ENCODE results near the gene PRSS38.

Gene PRSS38

DNA sequence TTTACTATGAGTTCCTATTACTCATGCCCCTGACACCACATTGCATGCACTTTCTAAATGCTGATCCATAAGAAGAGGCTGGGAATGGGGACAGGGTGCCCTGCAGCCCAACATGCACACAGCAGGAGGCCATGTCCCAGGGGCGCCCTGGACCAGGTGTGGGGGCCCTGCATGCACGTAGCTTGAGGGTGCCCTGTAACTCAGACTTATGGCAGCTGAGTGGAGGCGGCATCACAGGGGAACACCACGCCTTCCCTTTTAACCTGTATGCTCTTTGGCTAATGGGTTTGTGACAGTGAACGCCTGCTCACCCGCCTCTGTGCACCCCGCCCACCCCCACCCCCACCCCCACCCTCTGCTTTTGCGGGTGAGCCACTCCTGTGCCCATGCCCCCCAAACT lies 44.1 kb upstream of the PRSS38 start:
- peaks cover 16 to 42% of the 10 kb centered on the region in 2 donors for H3K36me3 ChIP-seq (ENCODE audit: control insufficient read depth in 2 of 2, insufficient read depth in 2 of 2, low read length in 2 of 2)
- H3K9ac ChIP-seq (ENCODE audit: low read depth in 1 of 2, low read length in 2 of 2): no peak overlapping the region
- H3K4me3 ChIP-seq (ENCODE audit: low read length in 2 of 2): no peak overlapping the region

DNA sequence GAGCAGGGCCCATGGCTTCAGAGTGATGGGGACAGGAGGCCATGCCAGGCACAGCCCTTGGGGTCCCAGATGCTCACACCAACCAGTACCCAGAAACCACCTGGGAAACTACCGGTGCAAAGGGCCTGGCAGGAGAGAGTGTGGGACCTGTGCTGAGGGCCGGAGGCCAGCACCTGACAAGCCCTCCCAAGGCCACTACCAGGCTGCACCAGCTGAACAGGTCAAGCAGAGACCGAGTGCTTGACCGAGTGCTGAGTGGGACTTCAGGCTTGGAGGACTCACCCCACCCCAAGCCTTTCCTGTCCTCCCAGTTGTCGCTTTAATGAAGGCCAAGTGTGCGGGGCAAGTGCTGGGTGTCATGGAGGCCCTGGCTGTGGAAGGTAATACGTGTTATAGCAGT lies 43.7 kb upstream of the PRSS38 start:
- no peaks in the 10 kb centered on the region for H3K9me3 ChIP-seq (ENCODE audit: control insufficient read depth in 2 of 2, low read length in 2 of 2)
- H3K9ac ChIP-seq (ENCODE audit: low read depth in 1 of 2, low read length in 2 of 2): no peak overlapping the region
- no peak overlapping the region for H3K27ac ChIP-seq (ENCODE audit: low read depth in 2 of 2, low read length in 2 of 2)
- H3K36me3 ChIP-seq (ENCODE audit: control insufficient read depth in 2 of 2, insufficient read depth in 2 of 2, low read length in 2 of 2): peaks cover 15 to 44% of the 10 kb centered on the region in 2 donors
- peaks cover 2 to 5% of the 10 kb centered on the region in 2 donors for H3K4me1 ChIP-seq (ENCODE audit: control insufficient read depth in 2 of 2, insufficient read depth in 2 of 2, low read length in 2 of 2)
- no peaks in the 10 kb centered on the region for H3K27me3 ChIP-seq (ENCODE audit: control insufficient read depth in 2 of 2, insufficient read depth in 2 of 2, low read length in 2 of 2)
- H3K4me3 ChIP-seq (ENCODE audit: low read length in 2 of 2): no peak overlapping the region

More for the DNA sequence above, 44.1 kb upstream of the PRSS38 start:
- H3K9me3 ChIP-seq (ENCODE audit: control insufficient read depth in 2 of 2, low read length in 2 of 2): no peaks in the 10 kb centered on the region
- H3K27me3 ChIP-seq (ENCODE audit: control insufficient read depth in 2 of 2, insufficient read depth in 2 of 2, low read length in 2 of 2): no peaks in the 10 kb centered on the region
- H3K27ac ChIP-seq (ENCODE audit: low read depth in 2 of 2, low read length in 2 of 2): no peak overlapping the region
- peaks cover 5 to 7% of the 10 kb centered on the region in 2 donors for H3K4me1 ChIP-seq (ENCODE audit: control insufficient read depth in 2 of 2, insufficient read depth in 2 of 2, low read length in 2 of 2)

DNA sequence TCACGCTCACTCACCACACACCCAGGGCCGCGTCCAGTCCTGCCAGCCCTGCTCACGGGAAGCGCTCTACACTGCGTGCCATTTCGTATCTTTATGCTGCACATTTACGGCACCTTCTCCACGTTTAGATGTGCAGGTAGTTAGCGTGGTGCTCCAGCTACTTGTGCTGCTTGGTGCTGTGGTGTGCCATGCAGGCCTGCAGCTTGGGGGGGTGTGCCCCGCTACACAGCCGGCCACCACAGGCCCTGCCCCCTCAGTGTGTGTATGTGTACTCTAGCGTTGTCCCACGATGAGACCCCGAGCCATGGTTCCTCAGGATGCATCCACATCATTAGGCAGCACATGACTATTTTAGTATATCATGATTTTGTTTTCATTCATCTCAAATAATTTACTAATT lies 41.9 kb upstream of the PRSS38 start:
- Histone ChIP-seq H3K9ac (ENCODE audit: low read depth in 1 of 2, low read length in 2 of 2) (no peak overlapping the region), H3K27me3 (ENCODE audit: control insufficient read depth in 2 of 2, insufficient read depth in 2 of 2, low read length in 2 of 2) (no peaks in the 10 kb centered on the region), H3K4me1 (ENCODE audit: control insufficient read depth in 2 of 2, insufficient read depth in 2 of 2, low read length in 2 of 2) (no peaks in the 10 kb centered on the region), H3K27ac (ENCODE audit: low read depth in 2 of 2, low read length in 2 of 2) (no peak overlapping the region), H3K36me3 (ENCODE audit: control insufficient read depth in 2 of 2, insufficient read depth in 2 of 2, low read length in 2 of 2) (peaks cover 0 to 29% of the 10 kb centered on the region in 2 donors), H3K9me3 (ENCODE audit: control insufficient read depth in 2 of 2, low read length in 2 of 2) (no peaks in the 10 kb centered on the region), H3K4me3 (ENCODE audit: low read length in 2 of 2) (no peak overlapping the region)

DNA sequence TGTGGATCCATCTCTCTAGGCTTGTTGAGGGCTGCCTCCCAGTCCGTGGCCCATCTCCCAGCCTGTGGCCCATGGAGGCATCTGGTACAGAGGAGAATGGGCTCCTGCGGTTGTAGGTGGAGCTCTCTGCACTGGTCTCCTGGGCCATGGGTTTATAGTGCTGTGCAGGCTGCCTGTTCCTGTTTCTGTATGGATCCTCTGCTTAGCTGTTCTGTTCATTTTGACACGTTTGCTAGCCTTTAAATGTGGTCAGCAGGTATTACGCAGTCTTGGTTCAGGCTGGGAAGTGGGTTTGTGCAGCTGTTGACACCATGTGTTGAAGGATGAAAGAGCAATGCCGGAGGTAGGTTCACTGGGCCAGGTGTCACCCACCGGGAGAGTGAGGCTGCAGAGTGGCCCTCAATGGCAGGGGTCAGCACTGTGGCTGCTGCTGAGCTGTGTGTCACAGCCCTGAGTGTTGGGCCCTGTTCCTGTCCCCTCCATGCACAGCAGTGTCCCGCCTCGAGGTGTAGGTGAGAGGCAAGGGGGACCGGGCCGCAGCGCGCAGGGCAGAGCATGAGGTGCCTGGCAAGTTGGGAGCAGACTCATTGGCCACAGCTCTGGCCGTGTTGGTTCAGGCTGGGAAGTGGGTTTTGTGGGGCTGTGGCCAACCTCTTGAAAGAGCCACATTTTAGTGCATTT lies 41.3 kb upstream of the PRSS38 start:
- H3K4me1 ChIP-seq (ENCODE audit: control insufficient read depth in 2 of 2, insufficient read depth in 2 of 2, low read length in 2 of 2): no peaks in the 10 kb centered on the region
- H3K4me3 ChIP-seq (ENCODE audit: low read length in 2 of 2): no peak overlapping the region
- H3K27ac ChIP-seq (ENCODE audit: low read depth in 2 of 2, low read length in 2 of 2): no peak overlapping the region
- H3K27me3 ChIP-seq (ENCODE audit: control insufficient read depth in 2 of 2, insufficient read depth in 2 of 2, low read length in 2 of 2): no peaks in the 10 kb centered on the region
- H3K9me3 ChIP-seq (ENCODE audit: control insufficient read depth in 2 of 2, low read length in 2 of 2): no peaks in the 10 kb centered on the region
- H3K9ac ChIP-seq (ENCODE audit: low read depth in 1 of 2, low read length in 2 of 2): no peak overlapping the region
- H3K36me3 ChIP-seq (ENCODE audit: control insufficient read depth in 2 of 2, insufficient read depth in 2 of 2, low read length in 2 of 2): peaks cover 0 to 25% of the 10 kb centered on the region in 2 donors

DNA sequence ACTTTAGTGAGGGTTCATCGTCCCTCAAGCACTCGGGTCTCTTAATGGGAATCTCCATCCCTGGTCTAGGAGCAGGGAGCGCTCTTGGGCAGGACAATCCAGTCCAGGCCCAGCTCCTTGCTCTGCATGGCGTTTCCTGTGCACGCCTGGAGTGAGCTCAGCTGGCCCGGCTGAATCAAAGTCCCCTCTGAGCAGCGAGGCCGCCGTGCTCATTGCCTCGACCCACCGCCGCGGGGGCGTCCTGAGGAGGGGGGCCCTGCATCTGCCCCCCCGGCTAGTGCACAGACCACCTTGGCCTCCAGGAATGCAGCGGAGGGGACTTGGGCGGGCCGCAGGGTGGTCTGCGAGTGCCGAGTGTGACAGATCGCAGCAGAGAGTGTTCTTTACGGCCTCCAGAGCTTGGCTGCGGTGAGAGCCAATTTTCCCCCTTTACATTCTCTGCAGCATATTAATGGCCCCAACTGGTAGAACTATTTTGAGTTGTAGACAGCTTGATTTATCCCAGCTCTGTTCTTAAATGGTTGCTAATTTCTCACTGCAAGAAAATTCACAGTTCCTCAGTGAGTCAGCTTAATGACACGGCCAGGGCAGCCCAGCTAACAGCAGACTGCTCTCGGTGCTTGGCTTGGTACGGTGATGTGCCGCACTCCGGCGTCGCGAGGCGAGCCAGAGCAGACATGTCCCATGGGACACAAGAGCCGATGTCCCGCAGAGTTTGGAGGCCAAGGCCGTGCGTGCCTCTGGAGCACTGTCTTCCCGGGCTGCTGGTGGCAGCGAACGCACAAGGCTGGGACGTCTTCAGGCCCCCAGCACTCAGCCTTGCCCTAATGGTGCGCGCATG lies 40.4 kb upstream of the PRSS38 start:
- H3K27me3 ChIP-seq (ENCODE audit: control insufficient read depth in 2 of 2, insufficient read depth in 2 of 2, low read length in 2 of 2): no peaks in the 10 kb centered on the region
- no peak overlapping the region for H3K4me3 ChIP-seq (ENCODE audit: low read length in 2 of 2)
- no peak overlapping the region for H3K9ac ChIP-seq (ENCODE audit: low read depth in 1 of 2, low read length in 2 of 2)
- no peaks in the 10 kb centered on the region for H3K4me1 ChIP-seq (ENCODE audit: control insufficient read depth in 2 of 2, insufficient read depth in 2 of 2, low read length in 2 of 2)
- H3K36me3 ChIP-seq (ENCODE audit: control insufficient read depth in 2 of 2, insufficient read depth in 2 of 2, low read length in 2 of 2): peaks cover 0 to 19% of the 10 kb centered on the region in 2 donors
- H3K9me3 ChIP-seq (ENCODE audit: control insufficient read depth in 2 of 2, low read length in 2 of 2): no peaks in the 10 kb centered on the region
- H3K27ac ChIP-seq (ENCODE audit: low read depth in 2 of 2, low read length in 2 of 2): no peak overlapping the region

DNA sequence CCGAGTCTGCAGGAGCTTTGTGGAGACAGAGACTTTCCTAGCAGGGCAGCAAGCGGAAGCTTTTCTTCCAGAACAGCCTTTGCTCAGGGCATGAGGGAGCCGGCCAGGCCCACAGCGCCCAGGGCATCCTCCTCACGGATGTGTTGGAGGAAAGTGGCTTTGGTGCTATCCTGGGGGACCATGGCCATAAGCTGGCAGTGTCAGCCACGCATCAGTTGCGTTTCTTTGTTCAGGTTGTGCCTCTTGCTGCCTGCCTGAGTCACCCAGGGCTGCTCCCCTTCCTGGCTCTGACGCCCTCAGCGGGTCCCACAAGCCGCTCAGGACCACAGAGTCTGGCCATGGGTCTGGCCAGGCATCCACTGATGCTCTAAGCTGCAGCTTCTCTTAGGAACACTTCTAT lies 39.6 kb upstream of the PRSS38 start:
- Histone ChIP-seq H3K4me3 (ENCODE audit: low read length in 2 of 2) (no peak overlapping the region), H3K9me3 (ENCODE audit: control insufficient read depth in 2 of 2, low read length in 2 of 2) (no peaks in the 10 kb centered on the region), H3K4me1 (ENCODE audit: control insufficient read depth in 2 of 2, insufficient read depth in 2 of 2, low read length in 2 of 2) (no peaks in the 10 kb centered on the region), H3K27ac (ENCODE audit: low read depth in 2 of 2, low read length in 2 of 2) (no peak overlapping the region), H3K9ac (ENCODE audit: low read depth in 1 of 2, low read length in 2 of 2) (no peak overlapping the region), H3K27me3 (ENCODE audit: control insufficient read depth in 2 of 2, insufficient read depth in 2 of 2, low read length in 2 of 2) (no peaks in the 10 kb centered on the region), H3K36me3 (ENCODE audit: control insufficient read depth in 2 of 2, insufficient read depth in 2 of 2, low read length in 2 of 2) (peaks cover 3 to 21% of the 10 kb centered on the region in 2 donors)

DNA sequence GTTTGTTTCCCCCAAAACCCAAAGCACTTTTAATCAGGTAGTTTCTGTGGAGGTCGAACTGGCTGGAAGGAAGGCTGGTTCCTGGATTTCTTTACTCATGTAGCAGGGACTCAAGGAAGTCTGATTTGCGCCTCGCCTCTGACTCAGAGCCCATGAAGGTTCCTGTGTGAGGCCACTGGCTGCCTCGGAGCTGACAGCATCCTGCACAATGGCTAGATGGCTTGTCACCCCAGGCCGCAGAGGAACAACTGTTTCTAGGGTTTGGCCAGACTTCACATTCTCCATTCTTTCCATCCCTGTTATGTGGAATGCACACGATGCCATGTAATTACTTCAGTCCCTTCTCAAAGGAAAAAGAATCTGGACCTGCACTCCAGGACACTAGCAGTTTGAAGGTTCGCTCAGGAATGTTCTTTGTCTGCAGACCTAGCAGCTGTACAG lies 39.1 kb upstream of the PRSS38 start:
- Histone ChIP-seq H3K9ac (ENCODE audit: low read depth in 1 of 2, low read length in 2 of 2) (no peak overlapping the region), H3K4me1 (ENCODE audit: control insufficient read depth in 2 of 2, insufficient read depth in 2 of 2, low read length in 2 of 2) (no peaks in the 10 kb centered on the region), H3K27ac (ENCODE audit: low read depth in 2 of 2, low read length in 2 of 2) (no peak overlapping the region), H3K36me3 (ENCODE audit: control insufficient read depth in 2 of 2, insufficient read depth in 2 of 2, low read length in 2 of 2) (peaks cover 3 to 21% of the 10 kb centered on the region in 2 donors), H3K9me3 (ENCODE audit: control insufficient read depth in 2 of 2, low read length in 2 of 2) (no peaks in the 10 kb centered on the region), H3K27me3 (ENCODE audit: control insufficient read depth in 2 of 2, insufficient read depth in 2 of 2, low read length in 2 of 2) (no peaks in the 10 kb centered on the region), H3K4me3 (ENCODE audit: low read length in 2 of 2) (no peak overlapping the region)

DNA sequence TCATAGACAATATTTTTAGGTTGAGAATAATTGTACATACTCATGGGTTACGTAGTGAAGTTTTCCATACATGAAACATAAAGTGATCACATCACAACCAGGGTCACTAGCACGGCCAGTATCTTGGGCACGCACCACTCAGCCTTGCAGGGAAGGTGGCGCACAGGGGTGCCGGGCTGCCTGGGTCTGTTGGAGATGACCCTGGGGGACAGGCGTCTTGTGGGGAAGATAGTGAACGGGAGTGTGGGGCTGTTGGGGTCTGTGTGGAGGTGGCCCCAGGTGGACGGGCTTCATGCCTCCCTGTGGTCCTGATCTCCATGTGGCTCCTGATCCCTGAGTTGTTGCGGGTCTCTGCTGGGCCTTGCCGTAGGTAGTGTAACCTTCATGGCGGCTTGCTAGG lies 38.3 kb upstream of the PRSS38 start:
- Histone ChIP-seq H3K9ac (ENCODE audit: low read depth in 1 of 2, low read length in 2 of 2) (no peak overlapping the region), H3K4me1 (ENCODE audit: control insufficient read depth in 2 of 2, insufficient read depth in 2 of 2, low read length in 2 of 2) (no peaks in the 10 kb centered on the region), H3K9me3 (ENCODE audit: control insufficient read depth in 2 of 2, low read length in 2 of 2) (no peaks in the 10 kb centered on the region), H3K27me3 (ENCODE audit: control insufficient read depth in 2 of 2, insufficient read depth in 2 of 2, low read length in 2 of 2) (no peaks in the 10 kb centered on the region), H3K36me3 (ENCODE audit: control insufficient read depth in 2 of 2, insufficient read depth in 2 of 2, low read length in 2 of 2) (peaks cover 3 to 21% of the 10 kb centered on the region in 2 donors), H3K4me3 (ENCODE audit: low read length in 2 of 2) (no peak overlapping the region), H3K27ac (ENCODE audit: low read depth in 2 of 2, low read length in 2 of 2) (no peak overlapping the region)

DNA sequence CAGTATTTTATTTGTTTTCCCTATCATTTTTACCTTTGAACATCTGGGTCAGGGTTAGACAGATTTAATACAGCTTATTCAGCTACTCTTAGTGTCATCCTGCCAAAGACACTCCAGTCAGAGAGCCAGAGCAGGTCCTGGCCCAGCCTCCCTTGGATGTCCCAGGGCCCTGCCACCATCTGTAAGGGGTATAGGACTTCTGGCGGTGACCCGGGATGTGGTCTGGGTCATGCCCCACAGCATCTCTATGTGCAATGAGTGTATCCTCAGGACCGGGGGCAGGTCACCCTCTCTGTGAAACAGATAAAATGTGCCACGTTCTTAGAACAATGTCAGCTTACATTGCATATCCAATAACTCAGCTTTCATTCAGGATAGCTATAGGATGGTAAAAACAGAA lies 37.8 kb upstream of the PRSS38 start:
- Histone ChIP-seq H3K4me1 (ENCODE audit: control insufficient read depth in 2 of 2, insufficient read depth in 2 of 2, low read length in 2 of 2) (no peaks in the 10 kb centered on the region), H3K36me3 (ENCODE audit: control insufficient read depth in 2 of 2, insufficient read depth in 2 of 2, low read length in 2 of 2) (peaks cover 3 to 23% of the 10 kb centered on the region in 2 donors), H3K9me3 (ENCODE audit: control insufficient read depth in 2 of 2, low read length in 2 of 2) (no peaks in the 10 kb centered on the region), H3K9ac (ENCODE audit: low read depth in 1 of 2, low read length in 2 of 2) (no peak overlapping the region), H3K4me3 (ENCODE audit: low read length in 2 of 2) (no peak overlapping the region), H3K27ac (ENCODE audit: low read depth in 2 of 2, low read length in 2 of 2) (no peak overlapping the region), H3K27me3 (ENCODE audit: control insufficient read depth in 2 of 2, insufficient read depth in 2 of 2, low read length in 2 of 2) (no peaks in the 10 kb centered on the region)

DNA sequence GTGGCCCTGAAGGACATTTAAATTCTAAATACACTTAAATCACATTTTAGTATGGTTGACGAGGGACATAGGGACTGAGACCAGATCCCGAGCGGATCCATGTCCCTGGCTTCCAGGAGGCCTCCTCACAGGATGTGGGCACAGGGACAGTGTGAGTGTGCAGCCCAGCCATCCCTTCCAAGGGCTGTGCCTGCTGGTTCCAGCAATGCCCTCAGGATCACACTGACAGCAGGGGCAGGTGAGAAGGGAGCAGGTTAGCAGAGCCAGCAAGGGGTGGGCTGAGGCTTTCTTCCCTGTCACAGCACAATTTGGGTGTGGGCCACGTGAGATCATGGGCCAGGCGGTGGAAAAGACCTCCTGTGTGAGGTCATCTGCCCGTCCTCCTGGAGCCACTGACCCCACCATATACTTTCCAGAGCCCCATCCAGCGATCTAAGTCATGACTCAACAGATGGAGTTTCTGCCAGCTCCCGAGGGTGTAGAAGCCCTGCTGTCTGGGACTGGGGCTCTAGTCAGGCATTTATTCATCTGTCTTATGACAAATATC lies 37.0 kb upstream of the PRSS38 start:
- H3K4me3 ChIP-seq (ENCODE audit: low read length in 2 of 2): no peak overlapping the region
- peaks cover 3 to 22% of the 10 kb centered on the region in 2 donors for H3K36me3 ChIP-seq (ENCODE audit: control insufficient read depth in 2 of 2, insufficient read depth in 2 of 2, low read length in 2 of 2)
- H3K4me1 ChIP-seq (ENCODE audit: control insufficient read depth in 2 of 2, insufficient read depth in 2 of 2, low read length in 2 of 2): no peaks in the 10 kb centered on the region
- H3K27me3 ChIP-seq (ENCODE audit: control insufficient read depth in 2 of 2, insufficient read depth in 2 of 2, low read length in 2 of 2): no peaks in the 10 kb centered on the region
- H3K9ac ChIP-seq (ENCODE audit: low read depth in 1 of 2, low read length in 2 of 2): no peak overlapping the region
- H3K9me3 ChIP-seq (ENCODE audit: control insufficient read depth in 2 of 2, low read length in 2 of 2): no peaks in the 10 kb centered on the region
- no peak overlapping the region for H3K27ac ChIP-seq (ENCODE audit: low read depth in 2 of 2, low read length in 2 of 2)

All from mucosa of rectum (tissue), 2 donors.